ENCODE results near the gene DNLZ.
A peak's percentile ranks its signal among the peaks of the same experiment; 100 is the strongest.
"Not testable (repeated sequence)": the region's sequence is repeated elsewhere in the genome, so short reads cannot be mapped to it uniquely, and the experiment has no call there.

DNLZ gene

GRCh38 chr9:136363106-136363948 lies at the start of gene DNLZ:
Gene DNLZ (minus strand): TSS chr9:136363744. CDS start chr9:136363714, 30 bp downstream.
- Histone ChIP-seq H3K4me3 (ENCODE audit: low read depth, low read length) (peak within 1 kb of the TSS; percentile 96), H3K9ac (ENCODE audit: low read length) (peak within 1 kb of the TSS; percentile 95), H3K27me3 (ENCODE audit: control insufficient read depth, insufficient read depth, low read length) (no peaks in the 10 kb centered on the region), H3K4me1 (ENCODE audit: control insufficient read depth, insufficient read depth, low read length) (peaks cover 17% of the 10 kb centered on the region), H3K9me3 (ENCODE audit: control insufficient read depth, insufficient read depth, low read depth, low read length) (no peaks in the 10 kb centered on the region), H3K36me3 (ENCODE audit: control insufficient read depth, insufficient read depth, low read length) (peaks cover 8% of the 10 kb centered on the region), H3K27ac (ENCODE audit: low read depth, low read length) (no peak within 1 kb of the TSS; the same call in 1 of the 2 replicates)

DNA sequence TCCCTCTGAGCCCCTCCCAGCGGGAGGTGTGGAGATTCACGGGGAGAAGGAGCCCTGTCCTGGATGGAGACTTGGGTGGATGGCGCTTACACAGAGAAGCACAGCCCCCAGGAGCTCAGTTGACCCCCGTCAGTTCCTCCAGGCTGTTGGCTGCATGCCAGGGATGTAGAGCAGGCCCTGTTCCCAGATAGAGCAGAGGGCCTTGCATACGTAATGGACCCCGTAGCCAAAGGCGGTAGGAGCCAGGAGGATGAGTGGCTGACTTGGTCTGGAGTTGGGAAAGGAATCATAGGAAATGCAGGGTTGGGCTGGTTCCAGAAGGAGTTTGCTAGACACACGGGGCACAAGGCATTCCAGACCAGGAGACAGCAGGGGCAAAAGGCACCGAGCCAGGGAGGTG lies 49.4 kb upstream of the DNLZ start:
- no peak overlapping the region for H3K27ac ChIP-seq (ENCODE audit: low read depth, low read length)
- H3K9ac ChIP-seq (ENCODE audit: low read length), result no peak overlapping the region
- H3K4me3 ChIP-seq (ENCODE audit: low read depth, low read length), result no peak overlapping the region
- H3K4me1 ChIP-seq (ENCODE audit: control insufficient read depth, insufficient read depth, low read length), result peaks cover 9% of the 10 kb centered on the region; the same call in 1 of the 2 replicates
- H3K9me3 ChIP-seq (ENCODE audit: control insufficient read depth, insufficient read depth, low read depth, low read length), result no peaks in the 10 kb centered on the region
- peaks cover 69% of the 10 kb centered on the region for H3K36me3 ChIP-seq (ENCODE audit: control insufficient read depth, insufficient read depth, low read length)
- H3K27me3 ChIP-seq (ENCODE audit: control insufficient read depth, insufficient read depth, low read length), result no peaks in the 10 kb centered on the region

DNA sequence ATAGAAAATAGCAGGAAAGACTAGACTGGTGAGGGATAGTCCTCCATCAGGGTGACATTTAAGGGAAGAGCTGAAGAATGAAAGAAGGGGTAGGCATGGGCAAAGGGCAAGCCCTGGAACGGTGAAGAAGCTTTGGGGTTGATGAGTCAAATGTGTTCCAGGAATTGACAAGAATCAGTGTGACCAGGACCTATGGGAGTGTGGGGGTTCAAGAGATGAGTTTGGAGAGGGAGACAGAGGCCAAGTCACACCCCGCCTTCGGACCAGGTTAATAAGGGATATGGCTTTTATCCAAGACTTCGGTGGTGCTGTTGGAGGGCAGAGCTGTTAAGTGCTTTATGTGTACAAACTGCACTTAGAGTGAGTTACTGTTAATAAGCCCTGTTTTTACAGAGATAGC lies 47.8 kb upstream of the DNLZ start:
- H3K36me3 ChIP-seq (ENCODE audit: control insufficient read depth, insufficient read depth, low read length), result peaks cover 66% of the 10 kb centered on the region
- H3K9ac ChIP-seq (ENCODE audit: low read length), result peak overlapping the region; percentile 98
- no peak overlapping the region for H3K27ac ChIP-seq (ENCODE audit: low read depth, low read length)

GRCh38 chr9:136410500-136411287 lies 47.1 kb upstream of the DNLZ start, which contains the start of the genes ENTR1 and PMPCA:
Gene ENTR1 (minus strand): TSS chr9:136410614. CDS start chr9:136410397, 217 bp downstream.
Gene PMPCA (plus strand): TSS chr9:136410658. CDS start chr9:136410669, 11 bp downstream.
- H3K36me3 ChIP-seq (ENCODE audit: control insufficient read depth, insufficient read depth, low read length), result peaks cover 63% of the 10 kb centered on the region
- peak within 1 kb of the TSS; percentile 98 for H3K9ac ChIP-seq (ENCODE audit: low read length)
- no peaks in the 10 kb centered on the region for H3K9me3 ChIP-seq (ENCODE audit: control insufficient read depth, insufficient read depth, low read depth, low read length)
- no peaks in the 10 kb centered on the region for H3K27me3 ChIP-seq (ENCODE audit: control insufficient read depth, insufficient read depth, low read length)
- H3K4me3 ChIP-seq (ENCODE audit: low read depth, low read length), result peak within 1 kb of the TSS; percentile 100
- H3K27ac ChIP-seq (ENCODE audit: low read depth, low read length), result peak within 1 kb of the TSS; percentile 97
- peaks cover 9% of the 10 kb centered on the region; the same call in 1 of the 2 replicates for H3K4me1 ChIP-seq (ENCODE audit: control insufficient read depth, insufficient read depth, low read length)

More for the DNA sequence above, 47.8 kb upstream of the DNLZ start:
- Histone ChIP-seq H3K4me3 (ENCODE audit: low read depth, low read length) (peak overlapping the region; percentile 100), H3K9me3 (ENCODE audit: control insufficient read depth, insufficient read depth, low read depth, low read length) (no peaks in the 10 kb centered on the region), H3K4me1 (ENCODE audit: control insufficient read depth, insufficient read depth, low read length) (peaks cover 9% of the 10 kb centered on the region; the same call in 1 of the 2 replicates), H3K27me3 (ENCODE audit: control insufficient read depth, insufficient read depth, low read length) (no peaks in the 10 kb centered on the region)

- no peaks in the 10 kb centered on the region for H3K27me3 ChIP-seq (ENCODE audit: control insufficient read depth, insufficient read depth, low read length)
- H3K9ac ChIP-seq (ENCODE audit: low read length), result peak overlapping the region; percentile 93
- H3K27ac ChIP-seq (ENCODE audit: low read depth, low read length), result peak overlapping the region; percentile 86; the same call in 1 of the 2 replicates
- peak overlapping the region; percentile 100 for H3K4me3 ChIP-seq (ENCODE audit: low read depth, low read length)
- H3K9me3 ChIP-seq (ENCODE audit: control insufficient read depth, insufficient read depth, low read depth, low read length), result no peaks in the 10 kb centered on the region
- H3K4me1 ChIP-seq (ENCODE audit: control insufficient read depth, insufficient read depth, low read length), result peaks cover 9% of the 10 kb centered on the region; the same call in 1 of the 2 replicates
- peaks cover 65% of the 10 kb centered on the region for H3K36me3 ChIP-seq (ENCODE audit: control insufficient read depth, insufficient read depth, low read length)
Observed at GRCh38 chr9:136409557-136410455, 46.3 kb upstream of the DNLZ start.

DNA sequence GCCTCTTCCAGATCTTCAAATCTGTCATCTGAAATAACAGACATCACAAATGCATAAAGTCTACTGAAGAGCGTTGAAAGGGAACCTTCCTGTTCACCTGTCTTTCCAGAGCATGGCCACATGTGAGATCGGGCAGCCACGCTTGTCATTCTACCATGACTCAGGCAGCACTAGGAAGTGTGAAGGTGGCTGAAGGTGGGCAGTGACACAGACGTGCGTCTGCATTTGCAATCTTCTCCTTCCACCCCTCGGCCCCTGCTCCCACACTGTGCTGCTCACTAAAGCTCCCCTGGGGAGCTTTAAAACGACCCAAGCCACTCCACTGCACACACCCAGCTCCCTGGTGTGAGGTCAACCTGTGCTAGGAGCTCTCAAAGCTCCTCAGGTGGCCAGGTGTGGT lies 44.4 kb upstream of the DNLZ start:
- Histone ChIP-seq H3K4me3 (ENCODE audit: low read depth, low read length) (no peak overlapping the region), H3K27ac (ENCODE audit: low read depth, low read length) (no peak overlapping the region; the same call in 1 of the 2 replicates), H3K9me3 (ENCODE audit: control insufficient read depth, insufficient read depth, low read depth, low read length) (no peaks in the 10 kb centered on the region), H3K27me3 (ENCODE audit: control insufficient read depth, insufficient read depth, low read length) (no peaks in the 10 kb centered on the region), H3K9ac (ENCODE audit: low read length) (no peak overlapping the region), H3K4me1 (ENCODE audit: control insufficient read depth, insufficient read depth, low read length) (peaks cover 9% of the 10 kb centered on the region; the same call in 1 of the 2 replicates), H3K36me3 (ENCODE audit: control insufficient read depth, insufficient read depth, low read length) (peaks cover 60% of the 10 kb centered on the region)

DNA sequence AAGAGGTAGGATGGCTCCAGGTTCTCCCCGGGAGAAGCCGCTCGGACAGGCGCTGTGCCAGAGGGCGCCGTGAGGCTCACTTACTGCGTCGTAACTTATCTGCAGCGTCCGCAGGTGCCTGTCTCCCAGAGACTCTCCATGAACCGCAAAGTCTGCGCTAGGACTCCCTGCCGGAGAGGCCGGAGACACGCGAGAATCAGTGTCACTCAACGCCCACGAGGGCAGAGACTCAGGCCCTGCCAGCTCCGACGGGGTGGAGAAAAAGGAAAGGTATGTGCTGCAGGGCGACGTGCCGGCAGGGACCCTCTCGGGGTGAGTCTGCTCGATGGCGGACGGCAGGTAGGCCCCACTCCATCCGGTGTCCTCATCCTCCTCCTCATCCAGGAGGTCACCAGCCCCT lies 43.5 kb upstream of the DNLZ start:
- not testable (repeated sequence) for H3K27ac ChIP-seq (ENCODE audit: low read depth, low read length); H3K27me3 ChIP-seq (ENCODE audit: control insufficient read depth, insufficient read depth, low read length); H3K9ac ChIP-seq (ENCODE audit: low read length); H3K9me3 ChIP-seq (ENCODE audit: control insufficient read depth, insufficient read depth, low read depth, low read length); H3K4me1 ChIP-seq (ENCODE audit: control insufficient read depth, insufficient read depth, low read length); H3K4me3 ChIP-seq (ENCODE audit: low read depth, low read length)
- H3K36me3 ChIP-seq (ENCODE audit: control insufficient read depth, insufficient read depth, low read length), result peaks cover 60% of the 10 kb centered on the region

- not testable (repeated sequence) for H3K27me3 ChIP-seq (ENCODE audit: control insufficient read depth, insufficient read depth, low read length); H3K4me1 ChIP-seq (ENCODE audit: control insufficient read depth, insufficient read depth, low read length); H3K9ac ChIP-seq (ENCODE audit: low read length); H3K9me3 ChIP-seq (ENCODE audit: control insufficient read depth, insufficient read depth, low read depth, low read length); H3K27ac ChIP-seq (ENCODE audit: low read depth, low read length); H3K4me3 ChIP-seq (ENCODE audit: low read depth, low read length)
- H3K36me3 ChIP-seq (ENCODE audit: control insufficient read depth, insufficient read depth, low read length), result peaks cover 62% of the 10 kb centered on the region
Observed at GRCh38 chr9:136405904-136406303, 42.4 kb upstream of the DNLZ start.

DNA sequence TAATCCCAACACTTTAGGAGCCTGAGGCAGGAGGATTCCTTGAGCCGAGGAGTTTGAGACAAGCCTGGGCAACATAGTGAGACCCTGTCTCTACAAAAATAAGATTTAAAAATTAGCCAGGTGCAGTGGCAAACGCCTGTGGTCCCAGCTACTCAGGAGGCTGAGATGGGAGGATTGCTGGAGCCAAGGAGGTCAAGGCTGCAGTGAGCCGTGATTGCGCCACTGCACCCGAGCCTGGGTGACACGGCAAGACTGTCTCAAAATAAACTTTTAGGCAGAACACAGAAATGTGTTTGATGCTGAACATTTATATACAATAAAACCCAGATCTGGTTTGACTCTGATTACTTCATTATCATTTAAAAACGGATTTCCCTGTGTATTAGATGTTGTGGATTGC lies 41.9 kb upstream of the DNLZ start:
- peaks cover 8% of the 10 kb centered on the region; the same call in 1 of the 2 replicates for H3K4me1 ChIP-seq (ENCODE audit: control insufficient read depth, insufficient read depth, low read length)
- H3K27ac ChIP-seq (ENCODE audit: low read depth, low read length), result no peak overlapping the region
- H3K9me3 ChIP-seq (ENCODE audit: control insufficient read depth, insufficient read depth, low read depth, low read length), result no peaks in the 10 kb centered on the region
- H3K4me3 ChIP-seq (ENCODE audit: low read depth, low read length), result no peak overlapping the region
- H3K9ac ChIP-seq (ENCODE audit: low read length), result no peak overlapping the region
- peaks cover 62% of the 10 kb centered on the region for H3K36me3 ChIP-seq (ENCODE audit: control insufficient read depth, insufficient read depth, low read length)
- no peaks in the 10 kb centered on the region for H3K27me3 ChIP-seq (ENCODE audit: control insufficient read depth, insufficient read depth, low read length)

DNA sequence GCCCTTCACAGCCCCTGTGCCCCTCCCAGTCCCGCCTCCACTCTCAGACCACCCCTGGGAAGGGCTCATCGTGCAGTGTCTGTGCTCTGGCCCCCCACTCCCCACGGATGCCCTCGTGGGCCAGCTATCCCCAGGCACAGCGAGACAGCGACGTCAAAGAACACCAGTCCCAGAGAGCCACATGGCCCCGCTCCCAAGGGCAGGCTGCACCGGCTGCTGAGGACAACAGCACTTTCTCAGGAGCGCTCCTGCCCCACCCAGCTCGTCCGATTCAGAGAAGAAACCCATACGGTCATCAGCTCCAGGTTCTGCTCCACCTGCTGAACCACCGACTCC lies 41.2 kb upstream of the DNLZ start:
- Histone ChIP-seq H3K4me1 (ENCODE audit: control insufficient read depth, insufficient read depth, low read length) (peaks cover 11% of the 10 kb centered on the region; the same call in 1 of the 2 replicates), H3K4me3 (ENCODE audit: low read depth, low read length) (no peak overlapping the region), H3K9me3 (ENCODE audit: control insufficient read depth, insufficient read depth, low read depth, low read length) (no peaks in the 10 kb centered on the region), H3K27me3 (ENCODE audit: control insufficient read depth, insufficient read depth, low read length) (no peaks in the 10 kb centered on the region), H3K9ac (ENCODE audit: low read length) (no peak overlapping the region), H3K36me3 (ENCODE audit: control insufficient read depth, insufficient read depth, low read length) (peaks cover 62% of the 10 kb centered on the region), H3K27ac (ENCODE audit: low read depth, low read length) (no peak overlapping the region)

Data from HUES6 (cell line).